Pericardium fibroblast (primary cell): ENCODE data around the gene FOXA2. TPM values are rescaled to one million over a fixed set of nuclear protein-coding genes. Genes with fewer than 3 reads are reported as not detected.

ENCODE experiments used
- total RNA-seq: library from RNA; depleted of rRNA; stranded (reverse); fragments of >200 nt; gene quantifications from 2 replicates; pipeline ENCODE4 v1.2.3, GENCODE V29; 2015

Gene FOXA2
- not detected in 2 replicates for total RNA-seq

GRCh38 chr20:22584522-22584921, at the start of gene FOXA2:
Gene FOXA2 (minus strand): TSS chr20:22584572. CDS start chr20:22584278, 294 bp downstream.

